Testis (tissue), 3 donors: ENCODE results near the gene LIN7B. TPM values are rescaled to one million over a fixed set of nuclear protein-coding genes. Genes with fewer than 3 reads are reported as not detected.
A peak's percentile ranks its signal among the peaks of the same experiment; 100 is the strongest.

Source experiments
- DNase-seq: peaks from one replicate; pipeline ENCODE4 v3.0.0-alpha.2; 2019
- H3K27ac ChIP-seq, 2 donors: fragments of 200-600 bp; sonication (generic); one replicate each; pipeline ENCODE4 v1.5.1; 2019
- H3K27me3 ChIP-seq: fragments of 200-600 bp; sonication (generic); one replicate; pipeline ENCODE4 v1.5.1; 2019
- H3K36me3 ChIP-seq: fragments of 200-600 bp; sonication (generic); one replicate; pipeline ENCODE4 v1.5.1; 2017; ENCODE audit warnings: low read depth; ENCODE audit errors: missing control alignments
- H3K4me1 ChIP-seq: fragments of 200-600 bp; sonication (generic); one replicate; pipeline ENCODE4 v1.5.1; 2019
- H3K4me3 ChIP-seq, 2 donors: fragments of 200-600 bp; sonication (generic); one replicate each; pipeline ENCODE4 v1.5.1; 2017 to 2019
- H3K9me3 ChIP-seq: fragments of 200-600 bp; sonication (generic); one replicate; pipeline ENCODE4 v1.5.1; 2017
- POLR2A ChIP-seq: fragments of 450-650 bp; IDR thresholded peaks from one replicate; pipeline ENCODE4 v1.6.1; 2017; ENCODE audit warnings: antibody characterized with exemption, mild to moderate bottlenecking, moderate library complexity
- WGBS, 2 donors: methylation state at CpG; one replicate each; pipeline ENCODE4 v1.1.5; 2018; 5-methylcytosine and 5-hydroxymethylcytosine counted together
- intact Hi-C: fragments of 100-400 bp; cut with DNase I; formaldehyde crosslinking; loops from one replicate; pipeline ENCODE4 v1.15.1; 2023; ENCODE audit warnings: low total_unique reads
- polyA plus RNA-seq: library from polyadenylated mRNA; stranded (reverse); fragments of 350-450 nt; fragmentation: Illumina TruSeq; extraction: RNeasy Lipid Tissue Mini Kit (QIAGEN cat#74804); gene quantifications from one replicate; pipeline ENCODE4 v1.2.3, GENCODE V29; 2014; ENCODE audit warnings: low read depth, low replicate concordance; ENCODE audit not compliant: insufficient read depth
- total RNA-seq, 2 donors: library from RNA; depleted of rRNA; stranded (reverse); fragments of >200 nt; gene quantifications; one replicate each; pipeline ENCODE4 v1.2.3, GENCODE V29; 2016
- TF ChIP-seq, protein P1 (sequence below), 3 experiments: fragments of 450-650 bp in 2 of 3; fragments of 200-600 bp in 1 of 3; sonication (generic) in 1 of 3; IDR thresholded peaks; one replicate each; pipeline ENCODE4 v1.5.1; 2016 to 2019; ENCODE audit warnings: antibody characterized with exemption in 3 of 3, mild to moderate bottlenecking in 2 of 3, moderate library complexity in 1 of 3

Gene LIN7B
- total and polyA plus RNA-seq, 3 donors from 2014 or later = 22.4 to 66.2 (median 57.6) TPM

DNA sequence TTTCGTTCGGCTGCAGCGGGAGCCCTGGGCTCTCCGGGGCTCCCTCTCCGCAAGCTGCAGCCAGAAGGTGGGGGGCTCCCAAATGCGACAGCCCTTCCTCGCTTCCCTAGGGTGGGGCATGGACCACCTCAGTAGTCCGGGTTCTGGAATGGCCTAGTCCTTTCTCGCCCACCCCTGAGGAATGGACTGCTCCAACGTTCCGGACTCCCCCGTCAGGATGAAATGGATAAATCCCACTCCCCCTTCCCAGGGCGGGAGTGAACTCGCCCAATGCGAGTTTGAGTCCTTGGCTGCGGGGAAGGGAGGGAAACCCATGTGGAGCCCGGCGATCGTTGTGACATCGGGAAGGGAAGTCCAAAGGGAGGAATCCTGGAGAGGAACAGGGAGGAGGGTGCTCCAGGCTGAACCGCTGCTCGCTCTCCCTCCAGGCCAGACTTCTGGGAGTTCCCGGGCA is 35.5 kb downstream of the LIN7B start:
- Histone ChIP-seq H3K27me3 (no peaks in the 10 kb centered on the region), H3K9me3 (no peaks in the 10 kb centered on the region), H3K4me1 (peaks cover 22% of the 10 kb centered on the region), H3K27ac (peak overlapping the region; percentile 67 to 84), H3K36me3 (no peaks in the 10 kb centered on the region), H3K4me3 (peak overlapping the region; percentile 65 to 72)
- peak; percentile 82 for DNase-seq
- no peak for TF ChIP-seq POLR2A
- TF ChIP-seq, protein P1, sequence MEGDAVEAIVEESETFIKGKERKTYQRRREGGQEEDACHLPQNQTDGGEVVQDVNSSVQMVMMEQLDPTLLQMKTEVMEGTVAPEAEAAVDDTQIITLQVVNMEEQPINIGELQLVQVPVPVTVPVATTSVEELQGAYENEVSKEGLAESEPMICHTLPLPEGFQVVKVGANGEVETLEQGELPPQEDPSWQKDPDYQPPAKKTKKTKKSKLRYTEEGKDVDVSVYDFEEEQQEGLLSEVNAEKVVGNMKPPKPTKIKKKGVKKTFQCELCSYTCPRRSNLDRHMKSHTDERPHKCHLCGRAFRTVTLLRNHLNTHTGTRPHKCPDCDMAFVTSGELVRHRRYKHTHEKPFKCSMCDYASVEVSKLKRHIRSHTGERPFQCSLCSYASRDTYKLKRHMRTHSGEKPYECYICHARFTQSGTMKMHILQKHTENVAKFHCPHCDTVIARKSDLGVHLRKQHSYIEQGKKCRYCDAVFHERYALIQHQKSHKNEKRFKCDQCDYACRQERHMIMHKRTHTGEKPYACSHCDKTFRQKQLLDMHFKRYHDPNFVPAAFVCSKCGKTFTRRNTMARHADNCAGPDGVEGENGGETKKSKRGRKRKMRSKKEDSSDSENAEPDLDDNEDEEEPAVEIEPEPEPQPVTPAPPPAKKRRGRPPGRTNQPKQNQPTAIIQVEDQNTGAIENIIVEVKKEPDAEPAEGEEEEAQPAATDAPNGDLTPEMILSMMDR (IDR thresholded peaks at IDR 0.05) = no peak
- intact Hi-C loops = loop anchor here (10.0 kb wide), 1 partner anchor 55 kb away; no protein-coding TSS in a partner anchor
- WGBS, 2 donors = 0 to 1% methylated on average over 18 to 22 of the region's 23 CpGs

DNA sequence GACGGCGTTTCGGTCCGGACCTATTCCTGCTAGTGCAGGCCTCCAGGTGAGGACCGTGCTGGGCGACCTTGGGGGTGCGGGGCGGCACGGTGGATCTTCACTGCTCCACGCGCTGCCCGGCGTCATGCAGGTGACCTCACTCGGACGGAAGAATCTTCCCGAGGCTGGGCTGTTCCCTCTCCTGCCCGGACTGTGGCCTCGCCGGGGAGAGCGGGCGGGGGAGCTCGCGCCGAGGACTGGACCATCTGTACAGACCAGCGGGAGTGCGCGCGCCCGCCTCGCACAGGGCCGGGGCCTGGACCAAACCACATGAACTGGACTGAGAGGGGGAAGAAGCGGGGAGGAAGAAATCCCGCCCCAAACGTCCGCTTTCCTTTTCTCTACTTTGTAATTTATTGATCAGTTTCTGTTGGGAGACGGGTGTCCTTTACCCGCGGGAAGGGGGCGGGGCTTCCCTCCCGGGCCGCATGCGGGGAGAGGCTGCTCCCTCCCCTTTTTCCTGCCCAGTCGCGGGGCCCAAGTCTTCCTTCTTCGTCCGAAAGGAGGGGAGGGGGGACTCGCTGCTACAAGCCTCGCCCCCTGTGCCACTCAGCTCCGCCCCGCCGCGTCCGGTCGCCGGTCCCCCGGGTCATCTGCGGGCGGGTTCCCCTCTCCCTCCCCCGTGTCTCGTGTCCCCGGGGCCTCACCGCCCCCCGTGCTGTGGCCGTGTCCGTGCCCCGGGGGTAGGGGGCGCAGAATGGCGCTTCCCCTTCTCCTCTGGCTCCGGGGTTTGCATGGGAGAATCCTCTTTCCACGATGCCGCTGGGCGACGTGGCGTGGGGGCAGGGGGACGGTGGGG is 36.2 kb downstream of the LIN7B start:
- no peaks in the 10 kb centered on the region for H3K27me3 ChIP-seq
- TF ChIP-seq POLR2A = no peak
- TF ChIP-seq, protein P1 (IDR thresholded peaks at IDR 0.05) = no peak
- H3K27ac ChIP-seq = peak overlapping the region; percentile 67 to 84
- intact Hi-C loops = no loop called here
- peak overlapping the region; percentile 65 to 72 for H3K4me3 ChIP-seq
- WGBS, 2 donors = 0% methylated on average over 7 to 51 of the region's 75 CpGs
- H3K4me1 ChIP-seq = peaks cover 23% of the 10 kb centered on the region
- no peaks in the 10 kb centered on the region for H3K36me3 ChIP-seq
- peak; percentile 88 for DNase-seq
- H3K9me3 ChIP-seq = no peaks in the 10 kb centered on the region

- intact Hi-C loops = no loop called here
- H3K9me3 ChIP-seq = no peaks in the 10 kb centered on the region
- H3K36me3 ChIP-seq = no peaks in the 10 kb centered on the region
- H3K4me3 ChIP-seq = peak overlapping the region; percentile 65 to 72
- no peak for DNase-seq
- peaks cover 24% of the 10 kb centered on the region for H3K4me1 ChIP-seq
- peak overlapping the region; percentile 67 to 84 for H3K27ac ChIP-seq
- WGBS, 2 donors = 6 to 10% methylated on average over 14 to 15 of the region's 16 CpGs
- no peak for TF ChIP-seq POLR2A
- TF ChIP-seq, protein P1 (IDR thresholded peaks at IDR 0.05) = no peak
- H3K27me3 ChIP-seq = no peaks in the 10 kb centered on the region
These were observed 36.7 kb downstream of the LIN7B start for GRCh38 chr19:49150944-49151243.

- H3K9me3 ChIP-seq = no peaks in the 10 kb centered on the region
- 6 to 11% methylated on average over 32 to 45 of the region's 45 CpGs for WGBS, 2 donors
- intact Hi-C loops = no loop called here
- peak; percentile 72 for DNase-seq
- H3K36me3 ChIP-seq = no peaks in the 10 kb centered on the region
- H3K27me3 ChIP-seq = no peaks in the 10 kb centered on the region
- TF ChIP-seq, protein P1 (IDR thresholded peaks at IDR 0.05) = no peak
- no peak for TF ChIP-seq POLR2A
- H3K4me3 ChIP-seq = peak overlapping the region in 1 of 2 donors; percentile 29
- peak overlapping the region; percentile 67 to 84 for H3K27ac ChIP-seq
- H3K4me1 ChIP-seq = peaks cover 20% of the 10 kb centered on the region
These were observed 37.3 kb downstream of the LIN7B start for GRCh38 chr19:49151267-49152118.
